T-cell (primary cell): Measurements from ENCODE around the gene CAPN9. TPM values are rescaled to one million over a fixed set of nuclear protein-coding genes. Genes with fewer than 3 reads are reported as not detected.
"Not testable (repeated sequence)": the region's sequence is repeated elsewhere in the genome, so short reads cannot be mapped to it uniquely, and the experiment has no call there.

Source experiments
- ATAC-seq, 4 experiments: fragments of 200-7000 bp in 3 of 4; fragments of 150-1000 bp in 1 of 4; cut with Tn5 transposase; replicated peaks in 1 of 4; 1 replicate in 3 of 4; 2 replicates in 1 of 4; pipeline ENCODE4 v1.10.0; 2021; ENCODE audit warnings: moderate library complexity in 3 of 4, mild to moderate bottlenecking in 2 of 4, moderate number of reproducible peaks in 1 of 4
- CTCF ChIA-PET, 2 donors: fragments of 300-600 bp; sonication (Branson Sonifier 250); formaldehyde crosslinking; loops; one replicate each; lab custom pipeline; 2022; ENCODE audit warnings: antibody characterized with exemption in 2 of 2; lab: Charles Lee
- POLR2A ChIA-PET, 2 donors: fragments of 300-600 bp; sonication (Branson Sonifier 250); formaldehyde crosslinking; loops; one replicate each; lab custom pipeline; 2022; ENCODE audit warnings: antibody characterized with exemption in 2 of 2; lab: Charles Lee
- DNase-seq, 35 experiments: peaks; one replicate each; pipeline versions ENCODE4 v3.0.0 to v3.0.0-alpha.2; 2013 to 2023
- H3K27ac ChIP-seq: one replicate; pipeline ENCODE4 v1.5.1; 2013; ENCODE audit warnings: low read length
- H3K27me3 ChIP-seq, 2 experiments: replicated peaks in 1 of 2; 1 replicate in 1 of 2; 2 replicates in 1 of 2; pipeline versions ENCODE4 v1.6.1 to v1.7.0; 2013; ENCODE audit warnings: low read length in 1 of 2, mixed read lengths in 1 of 2; ENCODE audit not compliant: control insufficient read depth in 2 of 2, insufficient read depth in 2 of 2; ENCODE audit errors: extremely low read depth in 1 of 2
- H3K36me3 ChIP-seq, 2 donors: 1 replicate in 1 of 2; 2 replicates in 1 of 2; pipeline versions ENCODE4 v1.6.1 to v1.7.0; 2013; ENCODE audit warnings: low read length in 1 of 2; ENCODE audit not compliant: control insufficient read depth in 2 of 2, insufficient read depth in 1 of 2; ENCODE audit errors: extremely low read depth in 1 of 2
- H3K4me1 ChIP-seq, 2 experiments: 1 replicate in 1 of 2; 2 replicates in 1 of 2; pipeline versions ENCODE4 v1.6.1 to v1.7.0; 2013; ENCODE audit warnings: low read length in 2 of 2, mixed read lengths in 1 of 2; ENCODE audit not compliant: insufficient read depth in 2 of 2, control insufficient read depth in 1 of 2; ENCODE audit errors: extremely low read depth in 1 of 2
- H3K4me3 ChIP-seq, 2 donors: 1 replicate in 1 of 2; 2 replicates in 1 of 2; pipeline versions ENCODE4 v1.5.1 to v1.7.0; 2013; ENCODE audit warnings: mild to moderate bottlenecking in 2 of 2, low read length in 1 of 2, moderate library complexity in 1 of 2; ENCODE audit not compliant: control insufficient read depth in 1 of 2; ENCODE audit errors: extremely low read depth in 1 of 2
- H3K9me3 ChIP-seq: 2 replicates; pipeline ENCODE4 v1.7.0; 2013
- H3K27ac Mint-ChIP-seq, 2 donors: one replicate each; pipeline ENCODE4 v1.8.0; 2020 to 2021; ENCODE audit warnings: mild to moderate bottlenecking in 2 of 2, mixed read lengths in 2 of 2
- H3K27me3 Mint-ChIP-seq, 2 donors: one replicate each; pipeline ENCODE4 v1.8.0; 2021 to 2022; ENCODE audit warnings: mixed read lengths in 2 of 2
- H3K36me3 Mint-ChIP-seq: one replicate; pipeline ENCODE4 v1.8.0; 2021; ENCODE audit warnings: mixed read lengths
- H3K4me1 Mint-ChIP-seq, 3 donors: one replicate each; pipeline ENCODE4 v1.8.0; 2020 to 2022; ENCODE audit warnings: mixed read lengths in 3 of 3, mild to moderate bottlenecking in 1 of 3
- H3K4me3 Mint-ChIP-seq, 3 donors: one replicate each; pipeline ENCODE4 v1.8.0; 2020 to 2022; ENCODE audit warnings: mild to moderate bottlenecking in 3 of 3, mixed read lengths in 3 of 3, moderate library complexity in 3 of 3
- H3K9me3 Mint-ChIP-seq, 3 donors: one replicate each; pipeline ENCODE4 v1.8.0; 2020 to 2022; ENCODE audit warnings: mixed read lengths in 3 of 3
- WGBS: methylation state at CpG from one replicate; pipeline ENCODE4 v1.1.5; 2013; ENCODE audit warnings: missing lambda C conversion rate; ENCODE audit not compliant: insufficient coverage; 5-methylcytosine and 5-hydroxymethylcytosine counted together
- total RNA-seq, 35 experiments: library from RNA in 6 of 35; stranded (reverse) in 6 of 35; fragments of 120-200 nt in 1 of 35; gene quantifications; one replicate each; pipeline versions ENCODE4 v1.2.1 to v1.2.4 and lab custom pipeline; 2013 to 2026

Gene CAPN9, protein sequence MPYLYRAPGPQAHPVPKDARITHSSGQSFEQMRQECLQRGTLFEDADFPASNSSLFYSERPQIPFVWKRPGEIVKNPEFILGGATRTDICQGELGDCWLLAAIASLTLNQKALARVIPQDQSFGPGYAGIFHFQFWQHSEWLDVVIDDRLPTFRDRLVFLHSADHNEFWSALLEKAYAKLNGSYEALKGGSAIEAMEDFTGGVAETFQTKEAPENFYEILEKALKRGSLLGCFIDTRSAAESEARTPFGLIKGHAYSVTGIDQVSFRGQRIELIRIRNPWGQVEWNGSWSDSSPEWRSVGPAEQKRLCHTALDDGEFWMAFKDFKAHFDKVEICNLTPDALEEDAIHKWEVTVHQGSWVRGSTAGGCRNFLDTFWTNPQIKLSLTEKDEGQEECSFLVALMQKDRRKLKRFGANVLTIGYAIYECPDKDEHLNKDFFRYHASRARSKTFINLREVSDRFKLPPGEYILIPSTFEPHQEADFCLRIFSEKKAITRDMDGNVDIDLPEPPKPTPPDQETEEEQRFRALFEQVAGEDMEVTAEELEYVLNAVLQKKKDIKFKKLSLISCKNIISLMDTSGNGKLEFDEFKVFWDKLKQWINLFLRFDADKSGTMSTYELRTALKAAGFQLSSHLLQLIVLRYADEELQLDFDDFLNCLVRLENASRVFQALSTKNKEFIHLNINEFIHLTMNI
- total RNA-seq, result not detected
- total RNA-seq (2013), result 0.31 TPM
- 0 to 0.05 (median 0) reads per million in 29 experiments for total RNA-seq (lab: John Stamatoyannopoulos, UW)

DNA sequence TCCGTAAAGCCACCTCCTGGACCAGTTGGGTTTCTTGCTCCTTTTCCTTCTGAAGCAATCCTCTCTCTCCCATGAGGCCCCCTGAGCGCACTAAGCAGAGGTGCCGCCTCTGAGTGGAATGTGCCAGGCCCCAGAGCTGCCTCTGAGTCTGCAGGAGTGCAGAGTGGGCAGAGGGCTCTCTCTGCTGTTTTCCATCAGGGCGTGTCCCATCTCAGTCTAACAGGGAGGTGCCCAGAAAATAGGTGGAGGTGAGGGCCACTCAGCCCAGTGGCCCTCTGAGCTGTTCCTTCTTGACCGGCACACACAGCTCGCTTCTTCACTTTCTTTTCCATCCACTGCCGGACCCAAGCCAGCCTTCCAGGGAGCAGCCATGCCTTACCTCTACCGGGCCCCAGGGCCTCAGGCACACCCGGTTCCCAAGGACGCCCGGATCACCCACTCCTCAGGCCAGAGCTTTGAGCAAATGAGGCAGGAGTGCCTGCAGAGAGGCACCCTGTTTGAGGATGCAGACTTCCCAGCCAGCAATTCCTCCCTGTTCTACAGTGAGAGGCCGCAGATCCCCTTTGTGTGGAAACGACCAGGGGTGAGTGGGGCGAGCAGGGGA is at the start of gene CAPN9:
Gene CAPN9, plus strand, starts transcription at position 262 of the 604 bp plus-strand sequence. Its CDS starts 109 bp downstream, at position 371.
- Mint-ChIP-seq H3K27me3 (peaks cover 0 to 15% of the 10 kb centered on the region in 2 donors), H3K4me3 (no peak within 1 kb of the TSS), H3K27ac (no peak within 1 kb of the TSS), H3K36me3 (no peaks in the 10 kb centered on the region), H3K9me3 (no peaks in the 10 kb centered on the region), H3K4me1 (no peaks in the 10 kb centered on the region)
- no peaks in the 10 kb centered on the region for H3K36me3 ChIP-seq
- no peaks in the 10 kb centered on the region for H3K4me1 ChIP-seq
- ChIA-PET POLR2A (no interaction called here), CTCF (no interaction called here)
- peaks cover 0 to 22% of the 10 kb centered on the region in 2 experiments for H3K27me3 ChIP-seq
- no peak within 1 kb of the TSS for H3K4me3 ChIP-seq
- no peak for ATAC-seq
- no peaks in the 10 kb centered on the region for H3K9me3 ChIP-seq
- 56% methylated on average over 9 of the region's 14 CpGs for WGBS
- H3K27ac ChIP-seq, result no peak within 1 kb of the TSS
- DNase-seq, result no peak

- 96% methylated on average over 14 of the region's 14 CpGs for WGBS
- Mint-ChIP-seq H3K4me3 (no peak overlapping the region), H3K36me3 (peaks cover 9% of the 10 kb centered on the region), H3K27me3 (peaks cover 5 to 8% of the 10 kb centered on the region in 2 donors), H3K4me1 (no peaks in the 10 kb centered on the region), H3K9me3 (no peaks in the 10 kb centered on the region), H3K27ac (no peak overlapping the region)
- no peaks in the 10 kb centered on the region for H3K4me1 ChIP-seq
- ChIA-PET POLR2A (no interaction called here), CTCF (no interaction called here)
- peaks cover 0 to 13% of the 10 kb centered on the region in 2 donors for H3K36me3 ChIP-seq
- H3K27ac ChIP-seq, result no peak overlapping the region
- H3K4me3 ChIP-seq, result no peak overlapping the region
- no peak for DNase-seq
- ATAC-seq, result no peak
- no peaks in the 10 kb centered on the region for H3K9me3 ChIP-seq
- peaks cover 0 to 13% of the 10 kb centered on the region in 2 experiments for H3K27me3 ChIP-seq
These were observed 49.1 kb upstream of the CAPN9 start for GRCh38 chr1:230698130-230698529.

DNA sequence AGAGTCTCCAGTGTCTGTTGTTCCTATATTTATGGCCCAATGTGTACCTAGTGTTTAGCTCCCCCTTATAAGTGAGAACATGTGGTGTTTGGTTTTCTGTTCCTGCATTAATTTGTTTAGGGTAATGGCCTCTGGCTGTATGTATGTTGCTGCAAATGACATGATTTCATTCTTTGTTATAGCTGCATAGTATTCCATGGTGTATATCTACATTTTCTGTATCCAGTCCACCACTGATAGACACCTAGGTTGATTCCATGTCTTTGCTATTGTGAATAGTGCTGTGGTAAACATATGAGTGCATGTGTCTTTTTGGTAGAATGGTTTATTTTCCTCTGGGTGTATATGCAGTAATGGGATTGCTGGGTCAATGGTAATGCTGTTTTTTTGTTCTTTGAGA is 48.2 kb upstream of the CAPN9 start:
- DNase-seq, H3K27me3 Mint-ChIP-seq, H3K4me1 Mint-ChIP-seq, POLR2A ChIA-PET, H3K4me3 ChIP-seq, CTCF ChIA-PET, H3K36me3 Mint-ChIP-seq, H3K9me3 ChIP-seq, H3K36me3 ChIP-seq, ATAC-seq, H3K27ac ChIP-seq, H3K4me3 Mint-ChIP-seq, H3K9me3 Mint-ChIP-seq, H3K4me1 ChIP-seq, H3K27ac Mint-ChIP-seq: not testable (repeated sequence)
- peaks cover 0 to 20% of the 10 kb centered on the region in 2 experiments for H3K27me3 ChIP-seq

- H3K9me3 Mint-ChIP-seq, result no peaks in the 10 kb centered on the region
- no peaks in the 10 kb centered on the region for H3K4me1 Mint-ChIP-seq
- no peak overlapping the region for H3K27ac Mint-ChIP-seq
- ATAC-seq (no peak), DNase-seq (no peak)
- H3K9me3 ChIP-seq, result no peaks in the 10 kb centered on the region
- no peak overlapping the region for H3K4me3 ChIP-seq
- no CpG with 5 or more reads among the region's 1 CpG for WGBS
- no peaks in the 10 kb centered on the region for H3K36me3 Mint-ChIP-seq
- H3K27me3 Mint-ChIP-seq, result peaks cover 5 to 8% of the 10 kb centered on the region in 2 donors
- H3K36me3 ChIP-seq, result no peaks in the 10 kb centered on the region
- CTCF ChIA-PET, result no interaction called here
- H3K27ac ChIP-seq, result no peak overlapping the region
- peaks cover 0 to 21% of the 10 kb centered on the region in 2 experiments for H3K27me3 ChIP-seq
- H3K4me1 ChIP-seq, result no peaks in the 10 kb centered on the region
- H3K4me3 Mint-ChIP-seq, result no peak overlapping the region
- POLR2A ChIA-PET, result no interaction called here
These were observed 47.5 kb upstream of the CAPN9 start for GRCh38 chr1:230699716-230700115.

DNA sequence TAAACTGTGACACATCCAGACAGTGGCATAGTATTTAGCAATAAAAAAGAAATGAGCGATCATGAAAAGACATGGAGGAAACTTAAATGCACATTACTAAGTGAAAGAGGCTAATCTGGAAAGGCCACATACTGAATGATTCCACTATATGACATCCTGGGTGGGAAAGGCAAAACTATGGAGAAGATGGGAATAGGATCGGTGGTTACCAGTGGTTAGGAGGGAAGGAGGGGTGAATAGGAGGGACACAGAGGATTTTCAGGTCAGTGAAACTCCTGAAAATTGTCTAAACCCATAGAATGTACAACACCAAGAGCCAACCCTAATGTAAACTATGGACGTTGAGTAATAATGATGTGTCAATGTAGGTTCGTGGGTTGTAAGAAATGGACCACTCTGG is 47.1 kb upstream of the CAPN9 start:
- H3K9me3 ChIP-seq, result no peaks in the 10 kb centered on the region
- H3K9me3 Mint-ChIP-seq, result no peaks in the 10 kb centered on the region
- CTCF ChIA-PET, result no interaction called here
- H3K27ac ChIP-seq, result no peak overlapping the region
- WGBS, result no CpG with 5 or more reads among the region's 4 CpGs
- H3K4me3 ChIP-seq, result no peak overlapping the region
- DNase-seq (no peak), ATAC-seq (no peak)
- H3K27me3 ChIP-seq, result peaks cover 0 to 21% of the 10 kb centered on the region in 2 experiments
- no peaks in the 10 kb centered on the region for H3K4me1 Mint-ChIP-seq
- H3K27ac Mint-ChIP-seq, result no peak overlapping the region
- H3K36me3 ChIP-seq, result no peaks in the 10 kb centered on the region
- no peak overlapping the region for H3K4me3 Mint-ChIP-seq
- H3K4me1 ChIP-seq, result no peaks in the 10 kb centered on the region
- peaks cover 8 to 9% of the 10 kb centered on the region in 2 donors for H3K27me3 Mint-ChIP-seq
- POLR2A ChIA-PET, result no interaction called here
- H3K36me3 Mint-ChIP-seq, result no peaks in the 10 kb centered on the region

GRCh38 chr1:230701434-230701833 is 45.8 kb upstream of the CAPN9 start:
- ChIA-PET CTCF (no interaction called here), POLR2A (no interaction called here)
- H3K27ac ChIP-seq, result no peak overlapping the region
- H3K36me3 ChIP-seq, result no peaks in the 10 kb centered on the region
- Mint-ChIP-seq H3K27ac (no peak overlapping the region), H3K4me1 (no peaks in the 10 kb centered on the region), H3K27me3 (peaks cover 8 to 9% of the 10 kb centered on the region in 2 donors), H3K36me3 (no peaks in the 10 kb centered on the region), H3K4me3 (no peak overlapping the region), H3K9me3 (no peaks in the 10 kb centered on the region)
- WGBS, result 79% methylated on average over 17 of the region's 17 CpGs
- no peak overlapping the region for H3K4me3 ChIP-seq
- H3K27me3 ChIP-seq, result peaks cover 0 to 21% of the 10 kb centered on the region in 2 experiments
- no peaks in the 10 kb centered on the region for H3K9me3 ChIP-seq
- DNase-seq, result no peak
- ATAC-seq, result no peak
- H3K4me1 ChIP-seq, result no peaks in the 10 kb centered on the region
